Measurements from ENCODE around the gene ADAM19.

ADAM19 gene

GRCh38 chr5:157570531-157571200, 4.9 kb downstream of the ADAM19 start:
- no peak overlapping the region for H3K9ac ChIP-seq
- H3K36me3 ChIP-seq (ENCODE audit: control insufficient read depth, insufficient read depth, low read length): no peaks in the 10 kb centered on the region
- no peak overlapping the region for H3K4me3 ChIP-seq (ENCODE audit: low read depth, low read length)
- H3K4me1 ChIP-seq: no peaks in the 10 kb centered on the region
- H3K27ac ChIP-seq: no peak overlapping the region
- no peaks in the 10 kb centered on the region for H3K27me3 ChIP-seq (ENCODE audit: control insufficient read depth, insufficient read depth, low read length)
- no peak for TF ChIP-seq CTCF (IDR thresholded peaks at IDR 0.05)
- H2AFZ ChIP-seq: no peak overlapping the region
- no peaks in the 10 kb centered on the region for H3K9me3 ChIP-seq (ENCODE audit: control insufficient read depth, low read length)
- no peaks in the 10 kb centered on the region for H3K79me2 ChIP-seq
- H3K4me2 ChIP-seq (ENCODE audit: low read length): no peak overlapping the region

- no peaks in the 10 kb centered on the region for H3K9me3 ChIP-seq (ENCODE audit: control insufficient read depth, low read length)
- H3K4me3 ChIP-seq (ENCODE audit: low read depth, low read length): no peak overlapping the region
- TF ChIP-seq CTCF (IDR thresholded peaks at IDR 0.05): no peak
- H2AFZ ChIP-seq: no peak overlapping the region
- no peak overlapping the region for H3K4me2 ChIP-seq (ENCODE audit: low read length)
- H3K9ac ChIP-seq: no peak overlapping the region
- no peaks in the 10 kb centered on the region for H3K4me1 ChIP-seq
- H3K27me3 ChIP-seq (ENCODE audit: control insufficient read depth, insufficient read depth, low read length): no peaks in the 10 kb centered on the region
- H3K27ac ChIP-seq: no peak overlapping the region
- no peaks in the 10 kb centered on the region for H3K79me2 ChIP-seq
- no peaks in the 10 kb centered on the region for H3K36me3 ChIP-seq (ENCODE audit: control insufficient read depth, insufficient read depth, low read length)
Measured at GRCh38 chr5:157568720-157569119, 6.9 kb downstream of the ADAM19 start.

GRCh38 chr5:157568222-157568621, 7.4 kb downstream of the ADAM19 start:
- H3K4me2 ChIP-seq (ENCODE audit: low read length): no peak overlapping the region
- H3K79me2 ChIP-seq: no peaks in the 10 kb centered on the region
- no peaks in the 10 kb centered on the region for H3K36me3 ChIP-seq (ENCODE audit: control insufficient read depth, insufficient read depth, low read length)
- no peak overlapping the region for H2AFZ ChIP-seq
- no peak for TF ChIP-seq CTCF (IDR thresholded peaks at IDR 0.05)
- H3K4me1 ChIP-seq: no peaks in the 10 kb centered on the region
- no peaks in the 10 kb centered on the region for H3K9me3 ChIP-seq (ENCODE audit: control insufficient read depth, low read length)
- H3K4me3 ChIP-seq (ENCODE audit: low read depth, low read length): no peak overlapping the region
- H3K27me3 ChIP-seq (ENCODE audit: control insufficient read depth, insufficient read depth, low read length): no peaks in the 10 kb centered on the region
- no peak overlapping the region for H3K27ac ChIP-seq
- H3K9ac ChIP-seq: no peak overlapping the region

GRCh38 chr5:157566902-157567489, 8.6 kb downstream of the ADAM19 start:
- Histone ChIP-seq H3K79me2 (no peaks in the 10 kb centered on the region), H3K36me3 (ENCODE audit: control insufficient read depth, insufficient read depth, low read length) (no peaks in the 10 kb centered on the region), H3K9me3 (ENCODE audit: control insufficient read depth, low read length) (no peaks in the 10 kb centered on the region), H3K4me1 (no peaks in the 10 kb centered on the region), H3K27ac (no peak overlapping the region), H3K4me2 (ENCODE audit: low read length) (no peak overlapping the region), H3K27me3 (ENCODE audit: control insufficient read depth, insufficient read depth, low read length) (no peaks in the 10 kb centered on the region), H2AFZ (no peak overlapping the region), H3K4me3 (ENCODE audit: low read depth, low read length) (no peak overlapping the region), H3K9ac (no peak overlapping the region)
- TF ChIP-seq CTCF (IDR thresholded peaks at IDR 0.05): no peak

All from parathyroid adenoma (tissue), 2 donors.